ENCODE results near the gene QRFP. TPM values are rescaled to one million over a fixed set of nuclear protein-coding genes. Genes with fewer than 3 reads are reported as not detected.
"Not testable (repeated sequence)": the region's sequence is repeated elsewhere in the genome, so short reads cannot be mapped to it uniquely, and the experiment has no call there.

The QRFP gene
- total RNA-seq, 1 donor from 2014 or later, result not detected

DNA sequence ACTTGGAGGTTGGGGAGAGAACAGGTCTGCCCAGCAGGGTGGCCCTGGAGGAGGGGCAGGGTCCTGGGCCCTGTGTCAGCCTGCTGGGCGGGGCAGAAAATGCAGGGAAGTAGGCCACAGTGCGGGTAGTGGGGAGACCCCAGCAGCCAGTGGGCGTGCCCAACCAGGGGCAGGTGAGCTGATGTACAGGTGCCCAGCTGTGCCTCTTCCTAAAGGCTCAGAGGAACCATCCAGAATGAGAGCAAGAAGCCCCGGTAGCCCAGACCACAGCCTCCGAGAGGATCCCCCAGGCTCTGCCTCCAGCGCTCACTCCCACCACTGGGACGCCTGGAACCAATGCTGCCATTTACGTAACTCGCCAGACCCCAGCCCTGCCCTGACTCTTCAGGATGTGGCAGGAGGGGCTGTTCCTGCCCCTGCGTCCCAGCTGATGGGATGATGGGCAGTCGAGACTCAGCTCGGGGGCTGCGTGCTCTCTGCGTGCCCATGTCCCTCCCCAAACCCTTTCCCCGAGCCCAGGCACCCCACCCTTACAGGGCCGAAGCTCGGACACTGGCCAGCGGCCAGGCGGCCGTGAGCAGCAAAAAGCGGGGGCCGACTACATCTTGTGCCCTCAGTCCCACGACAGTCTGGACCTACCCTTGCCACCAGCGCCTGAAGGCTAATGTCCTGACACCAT, 17.9 kb upstream of the QRFP start:
- Histone ChIP-seq H3K4me1 (peaks cover 4% of the 10 kb centered on the region), H3K4me3 (no peak overlapping the region), H3K36me3 (no peaks in the 10 kb centered on the region), H3K27ac (replicated peaks) (no peak overlapping the region), H3K9me3 (replicated peaks) (no peaks in the 10 kb centered on the region), H3K27me3 (ENCODE audit: low read depth) (peaks cover 53% of the 10 kb centered on the region)
- TF ChIP-seq, protein P1, sequence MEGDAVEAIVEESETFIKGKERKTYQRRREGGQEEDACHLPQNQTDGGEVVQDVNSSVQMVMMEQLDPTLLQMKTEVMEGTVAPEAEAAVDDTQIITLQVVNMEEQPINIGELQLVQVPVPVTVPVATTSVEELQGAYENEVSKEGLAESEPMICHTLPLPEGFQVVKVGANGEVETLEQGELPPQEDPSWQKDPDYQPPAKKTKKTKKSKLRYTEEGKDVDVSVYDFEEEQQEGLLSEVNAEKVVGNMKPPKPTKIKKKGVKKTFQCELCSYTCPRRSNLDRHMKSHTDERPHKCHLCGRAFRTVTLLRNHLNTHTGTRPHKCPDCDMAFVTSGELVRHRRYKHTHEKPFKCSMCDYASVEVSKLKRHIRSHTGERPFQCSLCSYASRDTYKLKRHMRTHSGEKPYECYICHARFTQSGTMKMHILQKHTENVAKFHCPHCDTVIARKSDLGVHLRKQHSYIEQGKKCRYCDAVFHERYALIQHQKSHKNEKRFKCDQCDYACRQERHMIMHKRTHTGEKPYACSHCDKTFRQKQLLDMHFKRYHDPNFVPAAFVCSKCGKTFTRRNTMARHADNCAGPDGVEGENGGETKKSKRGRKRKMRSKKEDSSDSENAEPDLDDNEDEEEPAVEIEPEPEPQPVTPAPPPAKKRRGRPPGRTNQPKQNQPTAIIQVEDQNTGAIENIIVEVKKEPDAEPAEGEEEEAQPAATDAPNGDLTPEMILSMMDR (IDR thresholded peaks at IDR 0.05; ENCODE audit: borderline replicate concordance), result no peak
- intact Hi-C loops (cut with micrococcal nuclease), result no loop called here
- no peak for DNase-seq

DNA sequence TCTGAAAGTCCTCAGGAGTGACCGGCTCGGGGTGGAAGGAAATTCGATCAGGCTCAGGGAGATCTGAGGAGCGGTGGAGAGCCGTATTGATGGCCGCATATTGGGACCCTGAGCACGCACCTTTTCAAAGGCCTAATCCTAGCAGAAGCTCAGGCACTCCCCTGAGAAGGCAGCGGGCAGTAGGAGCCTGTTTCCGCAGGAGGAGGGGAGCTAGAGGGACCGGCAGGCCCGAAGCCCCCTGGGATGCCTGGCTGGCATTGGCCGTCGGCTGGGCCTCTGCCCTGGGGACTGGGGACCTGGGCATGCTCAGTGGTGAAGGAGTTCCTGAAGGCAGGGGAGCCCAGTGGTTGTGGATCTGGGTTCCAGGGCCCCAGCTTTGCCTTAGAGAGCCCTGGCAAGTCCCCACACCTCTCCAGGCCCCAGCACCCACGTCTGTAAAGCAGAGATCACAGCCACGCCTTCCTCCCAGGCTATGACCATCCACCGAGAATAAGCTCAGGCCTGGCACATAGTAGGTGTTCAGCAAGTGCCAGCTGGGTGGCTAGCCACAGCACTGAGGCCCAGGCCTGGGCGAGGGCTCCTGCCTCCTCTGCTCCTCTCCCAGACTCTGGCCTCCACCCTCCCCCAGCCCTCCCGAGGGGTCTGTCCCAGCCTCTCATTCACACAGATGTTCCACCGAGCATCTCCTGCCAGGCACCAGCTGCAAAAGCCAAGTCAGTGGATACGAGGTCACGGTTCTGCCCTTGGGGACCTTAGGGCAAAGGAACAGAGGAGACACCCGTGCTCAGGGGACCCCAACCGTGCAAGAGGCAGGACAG, 17.2 kb upstream of the QRFP start:
- Histone ChIP-seq H3K27ac (replicated peaks) (no peak overlapping the region), H3K36me3 (no peaks in the 10 kb centered on the region), H3K9me3 (replicated peaks) (no peaks in the 10 kb centered on the region), H3K4me3 (no peak overlapping the region), H3K27me3 (ENCODE audit: low read depth) (peaks cover 45% of the 10 kb centered on the region), H3K4me1 (no peaks in the 10 kb centered on the region)
- DNase-seq, result no peak
- TF ChIP-seq, protein P1 (IDR thresholded peaks at IDR 0.05; ENCODE audit: borderline replicate concordance), result no peak
- intact Hi-C loops (cut with micrococcal nuclease), result no loop called here

DNA sequence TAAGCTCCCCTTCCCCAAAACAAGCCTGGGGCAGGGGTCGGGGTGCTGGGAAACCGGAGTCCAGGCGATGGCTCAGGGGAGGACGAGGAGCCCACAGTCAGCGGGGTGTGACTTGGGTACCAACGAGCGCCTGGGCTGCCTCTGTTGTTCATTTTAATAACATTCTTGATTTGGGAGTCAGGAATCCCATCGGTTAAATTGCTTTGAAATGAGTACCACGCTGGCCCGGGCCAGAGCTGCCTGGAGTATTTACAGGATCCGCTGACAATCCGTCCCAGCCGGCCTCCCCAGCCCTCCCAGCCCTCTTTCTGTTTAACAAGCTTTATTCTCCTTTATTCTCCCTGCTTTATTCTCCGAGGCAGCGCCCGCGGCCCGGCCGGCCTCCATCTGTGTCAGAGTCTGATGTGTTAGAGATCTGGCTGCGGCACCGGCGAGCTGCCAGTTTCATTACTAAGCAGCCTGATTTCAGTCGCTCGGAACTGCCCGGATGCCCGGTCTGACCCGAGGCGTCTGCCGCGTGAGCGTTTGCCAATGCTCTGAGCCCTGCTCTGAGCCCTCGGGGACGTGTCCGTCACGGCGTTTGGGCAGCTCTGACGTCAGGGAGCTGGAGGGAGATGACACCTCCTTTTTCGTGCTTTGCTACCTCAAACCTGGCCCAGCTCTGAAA, 16.5 kb upstream of the QRFP start:
- intact Hi-C loops (cut with micrococcal nuclease), result no loop called here
- Histone ChIP-seq H3K27me3 (ENCODE audit: low read depth) (peaks cover 40% of the 10 kb centered on the region), H3K9me3 (replicated peaks) (no peaks in the 10 kb centered on the region), H3K27ac (replicated peaks) (no peak overlapping the region), H3K4me3 (no peak overlapping the region), H3K36me3 (no peaks in the 10 kb centered on the region), H3K4me1 (no peaks in the 10 kb centered on the region)
- DNase-seq, result no peak
- TF ChIP-seq, protein P1 (IDR thresholded peaks at IDR 0.05; ENCODE audit: borderline replicate concordance), result no peak

DNA sequence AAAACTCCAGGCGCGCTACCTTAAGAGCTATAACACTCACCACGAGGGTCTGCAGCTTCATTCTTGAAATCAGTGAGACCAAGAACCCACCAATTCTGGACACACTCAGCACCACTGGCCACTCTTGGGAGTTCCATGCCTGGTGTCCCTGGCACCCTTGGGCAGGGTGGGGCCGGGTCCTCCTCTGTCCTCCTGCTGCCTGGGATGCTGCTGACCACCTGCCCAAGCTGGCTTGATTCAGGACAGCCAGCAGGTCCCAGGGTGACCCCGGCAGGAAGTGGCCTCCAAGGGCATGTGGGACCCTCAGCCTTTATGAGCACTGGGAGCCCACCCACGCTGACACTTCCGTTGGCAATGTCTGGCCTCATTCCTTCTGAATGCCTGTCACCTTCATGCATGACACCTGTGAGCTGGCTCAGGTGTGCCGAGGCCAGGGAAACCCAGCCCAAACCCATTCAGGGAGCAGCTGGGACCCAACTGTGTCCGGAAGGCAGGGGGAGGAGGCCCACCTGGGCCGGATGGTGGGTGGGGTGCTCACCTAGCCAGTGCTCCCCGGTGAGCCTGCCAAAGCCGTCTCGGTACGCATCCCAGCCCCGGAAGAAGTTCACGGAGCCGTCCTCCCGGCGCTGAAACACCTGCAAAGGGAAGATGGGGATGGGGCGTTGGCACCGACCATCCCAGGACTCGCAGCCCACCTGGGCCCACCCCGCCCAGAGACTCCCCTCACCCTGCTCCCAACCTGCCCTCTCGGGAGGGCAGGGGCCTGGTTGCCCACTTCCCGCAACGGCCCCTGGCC, 14.8 kb upstream of the QRFP start:
- Histone ChIP-seq H3K27ac (replicated peaks) (no peak overlapping the region), H3K9me3 (replicated peaks) (no peaks in the 10 kb centered on the region), H3K4me1 (no peaks in the 10 kb centered on the region), H3K27me3 (ENCODE audit: low read depth) (peaks cover 40% of the 10 kb centered on the region), H3K36me3 (no peaks in the 10 kb centered on the region), H3K4me3 (no peak overlapping the region)
- TF ChIP-seq, protein P1 (IDR thresholded peaks at IDR 0.05; ENCODE audit: borderline replicate concordance), result no peak
- intact Hi-C loops (cut with micrococcal nuclease), result no loop called here
- DNase-seq, result no peak

DNA sequence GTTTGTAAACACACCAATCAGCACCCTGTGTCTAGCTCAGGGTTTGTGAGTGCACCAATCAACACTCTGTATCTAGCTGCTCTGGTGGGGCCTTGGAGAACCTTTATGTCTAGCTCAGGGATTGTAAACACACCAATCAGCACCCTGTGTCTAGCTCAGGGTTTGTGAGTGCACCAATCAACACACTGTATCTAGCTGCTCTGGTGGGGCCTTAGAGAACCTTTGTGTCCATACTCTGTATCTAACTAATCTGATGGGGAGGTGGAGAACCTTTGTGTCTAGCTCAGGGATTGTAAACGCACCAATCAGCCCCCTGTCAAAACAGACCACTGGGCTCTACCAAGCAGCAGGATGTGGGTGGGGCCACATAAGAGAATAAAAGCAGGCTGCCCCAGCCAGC, 14.1 kb upstream of the QRFP start:
- H3K36me3 ChIP-seq; intact Hi-C loops (cut with micrococcal nuclease); H3K27ac ChIP-seq (replicated peaks); DNase-seq; H3K4me3 ChIP-seq; H3K4me1 ChIP-seq; H3K9me3 ChIP-seq (replicated peaks): not testable (repeated sequence)
- H3K27me3 ChIP-seq (ENCODE audit: low read depth), result peaks cover 47% of the 10 kb centered on the region

DNA sequence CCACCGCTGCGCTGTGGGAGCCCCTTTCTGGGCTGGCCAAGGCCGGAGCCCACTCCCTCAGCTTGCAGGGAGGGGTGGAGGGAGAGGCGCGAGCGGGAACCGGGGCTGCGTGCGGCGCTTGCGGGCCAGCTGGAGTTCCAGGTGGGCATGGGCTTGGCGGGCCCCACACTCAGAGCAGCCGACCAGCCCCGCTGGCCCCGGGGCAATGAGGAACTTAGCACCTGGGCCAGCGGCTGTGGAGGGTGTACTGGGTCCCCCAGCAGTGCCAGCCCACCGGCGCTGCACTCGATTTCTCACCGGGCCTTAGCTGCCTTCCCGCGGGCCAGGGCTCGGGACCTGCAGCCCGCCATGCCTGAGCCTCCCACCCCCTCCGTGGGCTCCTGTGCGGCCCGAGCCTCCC, 13.4 kb upstream of the QRFP start:
- DNase-seq; H3K9me3 ChIP-seq (replicated peaks); intact Hi-C loops (cut with micrococcal nuclease); H3K36me3 ChIP-seq; H3K4me3 ChIP-seq; H3K27ac ChIP-seq (replicated peaks); H3K4me1 ChIP-seq: not testable (repeated sequence)
- peaks cover 48% of the 10 kb centered on the region for H3K27me3 ChIP-seq (ENCODE audit: low read depth)
